OCI-LY7 (cell line): ENCODE results near the gene LRRC28. TPM values are rescaled to one million over a fixed set of nuclear protein-coding genes. Genes with fewer than 3 reads are reported as not detected.

Source experiments
- BruUV-seq: library from RNA; stranded (reverse); fragments of 400-500 nt; replicated peaks from 2 replicates; lab custom pipeline; 2021; lab: Mats Ljungman, UMichigan
- CTCF ChIA-PET: fragments of 300-600 bp; sonication (Branson Sonifier 250); formaldehyde crosslinking; loops from one replicate; lab custom pipeline; 2022; ENCODE audit warnings: antibody characterized with exemption; ENCODE audit not compliant: unreplicated experiment; lab: Charles Lee
- POLR2A ChIA-PET: fragments of 300-600 bp; sonication (Branson Sonifier 250); formaldehyde crosslinking; loops from one replicate; lab custom pipeline; 2022; ENCODE audit warnings: antibody characterized with exemption; lab: Charles Lee
- DNase-seq: peaks from one replicate; pipeline ENCODE4 v3.0.0-alpha.2; 2015; ENCODE audit warnings: low spot score
- H2AFZ ChIP-seq: fragments of 200-600 bp; sonication (generic), shearing (Covaris generic); 2 replicates; pipeline ENCODE4 v1.6.1; 2014; ENCODE audit warnings: mild to moderate bottlenecking, antibody characterized with exemption, low read length, moderate library complexity
- H3K27ac ChIP-seq: fragments of 200-600 bp; sonication (generic); 2 replicates; pipeline ENCODE4 v1.5.1; 2014; ENCODE audit warnings: mixed run types, low read depth, mild to moderate bottlenecking, moderate library complexity, low read length, inconsistent platforms; ENCODE audit not compliant: poor library complexity, severe bottlenecking
- H3K36me3 ChIP-seq: fragments of 200-600 bp; sonication (generic); 2 replicates; pipeline ENCODE4 v1.6.1; 2014; ENCODE audit warnings: mild to moderate bottlenecking, antibody characterized with exemption, low read length, moderate library complexity, mixed read lengths; ENCODE audit not compliant: insufficient read depth
- H3K4me1 ChIP-seq: fragments of 200-600 bp; sonication (generic); 2 replicates; pipeline ENCODE4 v1.5.1; 2014; ENCODE audit warnings: mild to moderate bottlenecking, low read length; ENCODE audit not compliant: insufficient read depth, poor library complexity, severe bottlenecking
- H3K4me2 ChIP-seq: fragments of 200-600 bp; sonication (generic); 2 replicates; pipeline ENCODE4 v1.6.1; 2014; ENCODE audit warnings: mild to moderate bottlenecking, low read length
- H3K4me3 ChIP-seq: fragments of 200-600 bp; sonication (generic); 2 replicates; pipeline ENCODE4 v1.5.1; 2014; ENCODE audit warnings: mild to moderate bottlenecking, low read depth, low read length; ENCODE audit not compliant: poor library complexity, severe bottlenecking
- H3K79me2 ChIP-seq: fragments of 200-600 bp; sonication (generic); 2 replicates; pipeline ENCODE4 v1.6.1; 2016; ENCODE audit warnings: low read depth, mild to moderate bottlenecking, low read length, moderate library complexity, mixed read lengths; ENCODE audit not compliant: insufficient read depth
- H3K9me2 ChIP-seq: fragments of 200-600 bp; sonication (generic); 2 replicates; pipeline ENCODE4 v1.6.1; 2016; ENCODE audit warnings: mild to moderate bottlenecking, low read length, mixed read lengths; ENCODE audit not compliant: insufficient read depth
- H3K9me3 ChIP-seq: fragments of 200-600 bp; sonication (generic); 2 replicates; pipeline ENCODE4 v1.6.1; 2014; ENCODE audit warnings: mild to moderate bottlenecking, mixed run types, low read length, mixed read lengths
- H4K20me1 ChIP-seq: fragments of 200-600 bp; sonication (generic); 2 replicates; pipeline ENCODE4 v1.6.1; 2014; ENCODE audit warnings: mild to moderate bottlenecking, antibody characterized with exemption, low read length, moderate library complexity, mixed read lengths; ENCODE audit not compliant: insufficient read depth
- EZH2phosphoT487 ChIP-seq: fragments of 200-600 bp; sonication (generic); IDR thresholded peaks from 2 replicates; pipeline ENCODE4 v1.6.1; 2018; ENCODE audit warnings: low read depth, borderline replicate concordance, mild to moderate bottlenecking, mixed run types, antibody characterized with exemption, low read length, moderate library complexity, mixed read lengths
- intact Hi-C: fragments of 100-400 bp; cut with micrococcal nuclease; formaldehyde crosslinking; loops from one replicate; pipeline ENCODE4 v1.10.0; 2022; ENCODE audit not compliant: unreplicated experiment
- total RNA-seq, 2 experiments: library from RNA; depleted of rRNA in 1 of 2; stranded (reverse); fragments of >200 nt in 1 of 2; shearing (Covaris generic) in 1 of 2; gene quantifications; 2 replicates each; pipeline ENCODE4 v1.2.3, GENCODE V29; 2014 to 2022
- TF ChIP-seq, protein P1 (sequence below): fragments of 200-600 bp; sonication (generic); conservative IDR thresholded peaks from 2 replicates; pipeline ENCODE4 v1.5.1; 2014; ENCODE audit warnings: mild to moderate bottlenecking, antibody characterized with exemption, low read length, moderate library complexity, mixed read lengths

The LRRC28 gene
- total RNA-seq, 2 experiments from 2014 or later: 25.7 to 30.2 TPM

- H3K4me1 ChIP-seq: no peaks in the 10 kb centered on the region
- no peak overlapping the region for H3K27ac ChIP-seq
- H3K9me2 ChIP-seq: no peaks in the 10 kb centered on the region
- no peaks in the 10 kb centered on the region for H4K20me1 ChIP-seq
- H2AFZ ChIP-seq: no peak overlapping the region
- intact Hi-C loops: no loop called here
- no peak for DNase-seq
- CTCF ChIA-PET: no interaction called here
- H3K4me2 ChIP-seq: no peak overlapping the region
- TF ChIP-seq, protein P1, sequence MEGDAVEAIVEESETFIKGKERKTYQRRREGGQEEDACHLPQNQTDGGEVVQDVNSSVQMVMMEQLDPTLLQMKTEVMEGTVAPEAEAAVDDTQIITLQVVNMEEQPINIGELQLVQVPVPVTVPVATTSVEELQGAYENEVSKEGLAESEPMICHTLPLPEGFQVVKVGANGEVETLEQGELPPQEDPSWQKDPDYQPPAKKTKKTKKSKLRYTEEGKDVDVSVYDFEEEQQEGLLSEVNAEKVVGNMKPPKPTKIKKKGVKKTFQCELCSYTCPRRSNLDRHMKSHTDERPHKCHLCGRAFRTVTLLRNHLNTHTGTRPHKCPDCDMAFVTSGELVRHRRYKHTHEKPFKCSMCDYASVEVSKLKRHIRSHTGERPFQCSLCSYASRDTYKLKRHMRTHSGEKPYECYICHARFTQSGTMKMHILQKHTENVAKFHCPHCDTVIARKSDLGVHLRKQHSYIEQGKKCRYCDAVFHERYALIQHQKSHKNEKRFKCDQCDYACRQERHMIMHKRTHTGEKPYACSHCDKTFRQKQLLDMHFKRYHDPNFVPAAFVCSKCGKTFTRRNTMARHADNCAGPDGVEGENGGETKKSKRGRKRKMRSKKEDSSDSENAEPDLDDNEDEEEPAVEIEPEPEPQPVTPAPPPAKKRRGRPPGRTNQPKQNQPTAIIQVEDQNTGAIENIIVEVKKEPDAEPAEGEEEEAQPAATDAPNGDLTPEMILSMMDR: no peak
- no peak for TF ChIP-seq EZH2phosphoT487
- POLR2A ChIA-PET: no interaction called here
- no TSS peak for BruUV-seq
- no peaks in the 10 kb centered on the region for H3K36me3 ChIP-seq
- H3K9me3 ChIP-seq: no peaks in the 10 kb centered on the region
- H3K79me2 ChIP-seq: no peaks in the 10 kb centered on the region
- H3K4me3 ChIP-seq: no peak overlapping the region
Observed at GRCh38 chr15:99440029-99440428, 188.7 kb downstream of the LRRC28 start.

Other genes with a start within 250 kb of the LRRC28 start
- gene PGPEP1L, start 243.7 kb upstream of the LRRC28 start, total RNA-seq (2014; rRNA removed; shearing (Covaris generic)): not detected in 2 replicates
- gene PGPEP1L, start 243.7 kb upstream of the LRRC28 start, total RNA-seq (2022): not detected in 2 replicates
- gene SYNM, start 146.4 kb upstream of the LRRC28 start, total RNA-seq (2014; rRNA removed; shearing (Covaris generic)): 0.41 and 0.49 TPM in 2 replicates
- gene SYNM, start 146.4 kb upstream of the LRRC28 start, total RNA-seq (2022): 0.08 TPM in 1 of 2 replicates, not detected in the other
- 2.6 and 2.8 TPM in 2 replicates for gene TTC23, start 1.9 kb upstream of the LRRC28 start, total RNA-seq (2014; rRNA removed; shearing (Covaris generic))
- gene TTC23, start 1.9 kb upstream of the LRRC28 start, total RNA-seq (2022): 7.6 and 7.8 TPM in 2 replicates